HG03575 (cell line): Measurements from ENCODE around the gene ZC3H7B.
"Not testable (repeated sequence)": the region's sequence is repeated elsewhere in the genome, so short reads cannot be mapped to it uniquely, and the experiment has no call there.

Source experiments
- ATAC-seq: cut with Tn5 transposase; IDR thresholded peaks from one replicate; pipeline ENCODE4 v1.9.1; 2021; ENCODE audit not compliant: unreplicated experiment, insufficient number of reproducible peaks, low FRiP score; ENCODE audit errors: extremely low read depth

The ZC3H7B gene, protein sequence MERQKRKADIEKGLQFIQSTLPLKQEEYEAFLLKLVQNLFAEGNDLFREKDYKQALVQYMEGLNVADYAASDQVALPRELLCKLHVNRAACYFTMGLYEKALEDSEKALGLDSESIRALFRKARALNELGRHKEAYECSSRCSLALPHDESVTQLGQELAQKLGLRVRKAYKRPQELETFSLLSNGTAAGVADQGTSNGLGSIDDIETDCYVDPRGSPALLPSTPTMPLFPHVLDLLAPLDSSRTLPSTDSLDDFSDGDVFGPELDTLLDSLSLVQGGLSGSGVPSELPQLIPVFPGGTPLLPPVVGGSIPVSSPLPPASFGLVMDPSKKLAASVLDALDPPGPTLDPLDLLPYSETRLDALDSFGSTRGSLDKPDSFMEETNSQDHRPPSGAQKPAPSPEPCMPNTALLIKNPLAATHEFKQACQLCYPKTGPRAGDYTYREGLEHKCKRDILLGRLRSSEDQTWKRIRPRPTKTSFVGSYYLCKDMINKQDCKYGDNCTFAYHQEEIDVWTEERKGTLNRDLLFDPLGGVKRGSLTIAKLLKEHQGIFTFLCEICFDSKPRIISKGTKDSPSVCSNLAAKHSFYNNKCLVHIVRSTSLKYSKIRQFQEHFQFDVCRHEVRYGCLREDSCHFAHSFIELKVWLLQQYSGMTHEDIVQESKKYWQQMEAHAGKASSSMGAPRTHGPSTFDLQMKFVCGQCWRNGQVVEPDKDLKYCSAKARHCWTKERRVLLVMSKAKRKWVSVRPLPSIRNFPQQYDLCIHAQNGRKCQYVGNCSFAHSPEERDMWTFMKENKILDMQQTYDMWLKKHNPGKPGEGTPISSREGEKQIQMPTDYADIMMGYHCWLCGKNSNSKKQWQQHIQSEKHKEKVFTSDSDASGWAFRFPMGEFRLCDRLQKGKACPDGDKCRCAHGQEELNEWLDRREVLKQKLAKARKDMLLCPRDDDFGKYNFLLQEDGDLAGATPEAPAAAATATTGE

DNA sequence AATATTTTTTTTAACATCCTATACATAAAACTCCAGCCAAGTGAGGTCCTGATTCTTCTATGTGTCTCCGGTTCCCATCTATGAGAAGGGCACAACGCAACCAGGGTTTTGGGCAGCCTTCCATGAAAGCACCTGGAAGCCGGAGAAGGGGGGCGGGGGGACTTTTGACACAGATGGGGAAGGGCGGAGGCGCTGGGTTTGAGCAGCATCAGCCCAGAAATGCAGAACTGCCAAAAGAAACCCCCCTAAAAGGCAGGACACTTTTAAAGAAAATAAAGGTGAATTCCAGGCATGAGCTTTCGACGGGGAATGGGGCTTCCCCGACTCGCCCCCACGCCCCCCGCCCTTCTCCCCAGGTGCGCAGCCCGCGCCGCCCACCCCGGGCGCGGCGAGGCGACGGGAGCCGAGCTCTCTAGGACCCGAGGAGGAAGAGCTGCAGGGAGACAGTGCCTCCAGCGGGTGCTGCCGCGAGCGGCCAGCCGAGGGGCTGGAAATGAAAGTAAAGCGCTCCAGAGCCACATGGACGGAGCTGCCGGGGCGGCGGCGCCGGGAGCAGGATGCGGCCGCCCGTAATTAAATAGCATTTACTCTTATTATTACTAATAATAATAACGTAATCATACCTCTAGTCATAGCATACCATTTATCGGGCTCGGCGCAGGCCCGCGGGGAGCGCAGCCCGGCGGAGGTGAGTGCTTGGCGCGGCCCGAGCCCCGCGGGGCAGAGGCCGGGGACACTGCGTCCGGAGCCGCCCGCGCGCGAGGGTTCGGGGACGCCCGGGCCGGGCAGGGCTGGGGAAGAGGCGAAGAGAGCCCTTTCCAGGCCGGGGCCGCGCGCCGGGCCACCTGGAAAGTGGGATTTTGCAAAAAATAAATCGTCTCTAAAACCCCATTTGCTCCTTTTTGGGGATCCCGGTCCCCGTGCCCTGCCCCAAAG lies at the start of gene ZC3H7B:
ZC3H7B (plus strand) TSS at position 441 of the 936 bp plus-strand sequence. CDS start 19,136 bp downstream, outside the sequence.
- peak; percentile 58 for ATAC-seq

DNA sequence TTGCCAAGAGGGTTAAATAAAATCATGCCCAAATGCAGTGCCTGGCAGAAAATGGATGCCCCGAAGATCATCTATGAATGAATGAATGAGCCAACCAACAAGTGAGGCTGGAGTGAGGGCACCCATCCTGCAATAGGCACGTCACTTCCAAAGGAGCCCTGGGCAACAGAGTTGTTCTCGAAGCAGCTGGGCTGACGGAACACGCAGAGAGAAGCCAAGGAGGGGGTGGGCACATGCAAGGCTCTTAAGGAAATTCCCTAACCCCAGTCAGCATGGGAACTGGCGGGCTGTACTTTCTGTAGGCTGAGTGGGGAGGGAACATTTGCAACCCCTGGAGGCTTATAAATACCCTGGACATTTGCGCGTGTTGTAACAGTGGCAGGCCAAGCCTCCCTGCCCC lies 49.0 kb upstream of the ZC3H7B start:
- ATAC-seq = no peak

DNA sequence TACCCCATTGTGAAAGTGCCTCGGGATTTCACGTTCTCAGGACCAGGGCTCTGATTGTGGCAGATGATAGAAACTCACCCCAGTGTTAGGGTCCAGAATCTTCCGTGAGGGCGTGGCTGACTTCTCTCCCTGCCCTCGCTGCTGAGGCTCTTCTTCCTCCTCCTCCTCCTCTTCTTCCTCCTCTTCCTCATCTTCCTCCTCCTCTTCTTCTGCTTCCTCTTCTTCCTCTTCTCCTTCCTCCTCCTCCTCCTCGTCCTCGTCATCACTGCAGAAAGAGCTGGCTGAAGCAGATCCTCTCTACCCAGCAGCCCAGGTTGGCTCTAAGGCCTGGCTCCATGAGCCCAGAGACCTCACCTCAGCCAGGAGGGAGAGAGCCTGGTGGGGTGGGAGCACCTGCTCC lies 47.1 kb upstream of the ZC3H7B start:
- ATAC-seq = no peak

DNA sequence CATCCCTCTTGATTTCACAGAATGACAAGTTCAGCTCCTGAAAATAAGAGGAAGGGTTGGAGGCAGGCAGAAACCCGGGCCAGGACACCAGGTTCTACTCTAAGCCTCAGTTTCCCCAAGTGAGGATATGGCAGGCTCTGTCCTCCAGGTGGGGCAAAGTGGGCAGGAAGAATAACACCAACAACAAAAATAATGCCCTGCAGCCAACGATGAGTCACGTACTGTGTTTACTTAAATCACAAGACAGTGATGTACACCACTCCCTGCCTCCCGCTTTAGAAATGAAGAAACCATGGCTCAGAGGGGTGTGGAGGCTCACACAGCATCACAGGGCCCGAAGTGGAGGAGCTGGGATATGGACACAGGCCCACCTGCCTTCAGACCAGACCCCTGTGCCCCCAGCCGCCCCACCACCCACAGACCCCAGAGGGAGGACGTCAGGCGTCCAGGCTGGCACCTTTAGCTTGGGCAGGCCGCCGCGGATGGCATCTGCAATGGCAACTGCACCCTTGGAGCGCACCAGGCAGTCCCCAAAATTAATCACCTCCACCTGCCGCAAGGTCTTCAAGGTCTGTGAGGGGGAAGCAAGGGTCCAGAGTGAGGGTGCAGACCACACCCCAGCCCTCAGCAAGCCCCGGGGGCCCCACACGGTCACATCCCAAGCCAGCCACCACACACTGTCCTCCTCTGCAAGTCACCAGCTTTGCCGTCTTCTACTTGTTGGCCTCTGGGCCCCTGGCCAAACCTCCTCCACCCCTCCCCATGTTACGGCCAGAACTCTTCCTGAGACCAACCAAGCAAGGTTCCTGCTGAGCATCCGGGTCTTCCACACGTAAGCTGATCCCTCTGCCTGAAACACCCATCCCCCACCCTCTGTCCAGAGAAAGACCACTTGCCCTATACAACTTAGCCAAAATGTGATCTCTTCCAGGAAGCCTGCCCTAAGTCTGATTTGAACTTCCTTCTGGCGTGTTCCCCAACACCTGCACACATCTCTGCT lies 44.8 kb upstream of the ZC3H7B start:
- ATAC-seq = no peak

DNA sequence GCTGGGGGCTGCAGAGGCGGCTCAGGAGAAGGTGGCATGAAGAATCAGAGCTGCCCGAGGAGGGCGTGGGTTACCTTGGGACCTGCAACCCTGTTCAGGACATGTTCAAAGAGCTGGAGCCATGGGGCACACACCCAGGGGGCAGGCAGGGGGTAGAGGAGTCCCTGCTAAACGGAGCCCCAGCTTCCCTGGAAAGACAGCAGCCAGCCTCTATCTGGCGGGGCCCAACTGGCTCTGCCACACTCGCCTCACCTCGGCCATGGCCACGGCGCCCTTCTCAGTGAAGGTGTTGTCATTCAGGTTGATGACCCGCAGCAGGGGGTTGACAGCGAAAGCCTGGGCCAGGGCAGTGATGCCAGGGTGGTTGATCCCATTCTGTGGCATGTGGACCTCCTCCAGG lies 43.6 kb upstream of the ZC3H7B start:
- ATAC-seq = no peak

- not testable (repeated sequence) for ATAC-seq
Observed at GRCh38 chr22:41259756-41260155, 41.6 kb upstream of the ZC3H7B start.

GRCh38 chr22:41260871-41261270 lies 40.5 kb upstream of the ZC3H7B start:
- no peak for ATAC-seq

DNA sequence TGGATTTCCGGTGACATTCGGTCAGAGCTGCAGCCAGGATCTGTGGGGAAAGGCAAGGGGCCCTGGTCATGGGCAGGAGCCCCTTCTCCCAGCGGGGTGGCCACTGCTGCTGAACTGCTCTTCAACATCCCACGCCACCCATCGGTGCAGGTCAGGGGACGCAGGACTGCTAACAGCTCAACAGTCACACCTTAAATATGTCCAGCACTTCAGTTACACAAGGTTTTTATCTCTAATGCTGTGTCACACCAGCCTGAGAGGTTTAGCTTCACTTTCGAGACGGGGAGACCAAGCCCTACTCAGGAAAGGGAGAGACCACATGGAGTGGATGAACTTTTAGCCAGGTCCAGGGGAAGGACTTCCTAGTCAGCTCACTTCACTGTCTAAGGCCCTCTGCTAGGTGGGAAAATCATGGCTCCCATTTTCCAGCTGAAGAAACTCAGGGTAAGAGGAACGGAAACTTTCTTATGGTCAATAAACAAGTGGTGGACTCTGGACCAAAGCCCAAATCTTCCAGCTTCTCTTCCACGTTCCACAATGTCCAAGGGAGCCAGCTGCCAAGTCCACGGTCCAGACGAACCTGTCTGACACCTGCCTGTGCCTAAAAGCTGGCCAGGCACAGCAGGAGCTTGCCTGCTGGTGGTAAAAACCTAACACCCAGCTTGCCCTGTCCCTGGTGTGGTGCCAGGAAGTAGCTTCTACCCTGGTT lies 39.6 kb upstream of the ZC3H7B start:
- ATAC-seq = no peak

- no peak for ATAC-seq
Observed at GRCh38 chr22:41262250-41262765, 39.0 kb upstream of the ZC3H7B start.

GRCh38 chr22:41263704-41264103 lies 37.6 kb upstream of the ZC3H7B start:
- no peak for ATAC-seq

- no peak for ATAC-seq
Observed at GRCh38 chr22:41264408-41264941, 36.9 kb upstream of the ZC3H7B start.

GRCh38 chr22:41267958-41268357 lies 33.4 kb upstream of the ZC3H7B start:
- ATAC-seq = no peak

DNA sequence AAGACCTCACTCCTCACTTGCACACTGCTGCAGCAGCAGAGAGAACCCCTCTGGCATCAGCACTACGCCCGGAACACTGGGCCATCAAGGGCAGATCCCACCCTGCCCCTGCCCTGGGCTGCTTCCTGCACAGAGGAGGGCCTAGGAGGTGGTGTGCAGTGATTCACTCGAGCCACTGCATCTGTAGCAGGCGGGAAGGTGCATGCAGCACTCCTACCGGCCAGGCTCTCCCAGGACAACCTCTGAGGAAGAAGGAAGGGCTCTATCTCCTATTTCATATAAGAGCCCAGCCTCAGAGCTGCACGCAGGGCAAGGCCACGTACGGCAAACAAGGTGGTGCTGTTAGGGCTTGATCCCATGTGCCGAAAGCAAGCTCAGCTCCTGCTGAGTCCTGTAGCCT lies 29.5 kb upstream of the ZC3H7B start:
- ATAC-seq = no peak

GRCh38 chr22:41273128-41273527 lies 28.2 kb upstream of the ZC3H7B start:
- no peak for ATAC-seq

DNA sequence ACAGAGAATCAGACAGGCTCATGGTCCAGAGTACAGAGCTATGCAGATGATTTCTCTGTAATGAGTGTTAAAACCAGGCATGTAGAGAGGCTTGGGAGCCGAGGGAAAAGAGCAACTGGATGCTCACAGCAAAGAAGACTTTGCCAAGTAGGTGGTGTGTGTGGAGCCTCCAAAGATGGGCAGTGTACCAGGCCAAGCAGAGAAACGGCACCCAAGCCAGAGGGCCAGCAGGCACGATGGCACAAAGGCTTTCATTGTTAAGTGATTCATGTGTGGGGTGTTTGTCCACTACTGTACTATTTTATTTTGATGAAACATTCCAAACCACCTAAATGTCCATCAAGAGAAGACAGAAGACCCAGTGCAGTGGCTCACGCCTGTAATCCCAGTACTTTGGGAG lies 26.5 kb upstream of the ZC3H7B start:
- ATAC-seq = no peak

DNA sequence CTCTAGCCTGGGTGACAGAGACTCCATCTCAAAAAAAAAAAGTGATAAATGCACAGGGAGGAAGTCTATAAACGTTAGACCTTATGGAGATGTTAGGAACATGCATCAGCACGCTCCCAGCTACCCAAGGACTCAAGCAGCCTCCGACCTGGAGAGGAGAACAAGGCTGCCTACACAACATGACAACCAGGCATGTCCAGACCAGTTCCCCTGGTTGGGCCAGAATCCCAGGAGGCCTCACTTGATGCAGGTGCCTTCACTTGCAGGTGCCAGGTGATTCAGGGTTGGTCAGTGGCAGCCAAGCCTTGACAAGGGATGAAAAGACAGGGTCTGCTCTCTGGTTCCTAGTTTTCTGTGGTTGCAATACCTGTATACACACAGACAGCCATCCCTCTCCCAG lies 21.3 kb upstream of the ZC3H7B start:
- no peak for ATAC-seq

GRCh38 chr22:41280854-41281253 lies 20.5 kb upstream of the ZC3H7B start:
- ATAC-seq = no peak
